ENCODE data around the gene SENP3. TPM values are rescaled to one million over a fixed set of nuclear protein-coding genes. Genes with fewer than 3 reads are reported as not detected.

Gene SENP3
- total RNA-seq, 1 experiment from 2014 or later, result 63.7 TPM

DNA sequence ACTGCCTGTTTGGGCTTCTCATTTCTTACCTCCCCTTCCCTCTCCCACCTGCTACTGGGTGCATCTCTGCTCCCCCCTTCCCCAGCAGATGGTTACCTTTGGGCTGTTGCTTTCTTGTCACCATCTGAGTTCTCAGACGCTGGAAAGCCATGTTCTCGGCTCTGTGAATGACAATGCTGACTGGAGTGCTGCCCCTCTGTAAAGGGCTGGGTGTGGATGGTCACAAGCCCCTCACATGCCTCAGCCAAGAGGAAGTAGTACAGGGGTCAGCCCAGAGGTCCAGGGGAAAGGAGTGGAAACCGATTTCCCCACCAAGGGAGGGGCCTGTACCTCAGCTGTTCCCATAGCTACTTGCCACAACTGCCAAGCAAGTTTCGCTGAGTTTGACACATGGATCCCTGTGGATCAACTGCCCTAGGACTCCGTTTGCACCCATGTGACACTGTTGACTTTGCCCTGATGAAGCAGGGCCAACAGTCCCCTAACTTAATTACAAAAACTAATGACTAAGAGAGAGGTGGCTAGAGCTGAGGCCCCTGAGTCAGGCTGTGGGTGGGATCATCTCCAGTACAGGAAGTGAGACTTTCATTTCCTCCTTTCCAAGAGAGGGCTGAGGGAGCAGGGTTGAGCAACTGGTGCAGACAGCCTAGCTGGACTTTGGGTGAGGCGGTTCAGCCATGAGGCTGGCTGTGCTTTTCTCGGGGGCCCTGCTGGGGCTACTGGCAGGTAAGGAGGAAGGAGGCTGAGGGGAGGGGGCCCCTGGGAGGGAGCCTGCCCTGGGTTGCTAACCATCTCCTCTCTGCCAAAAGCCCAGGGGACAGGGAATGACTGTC, 17.5 kb downstream of the SENP3 start, which contains the start of gene CD68:
TSS of gene CD68 (plus strand) at position 638 of the 833 bp plus-strand sequence. CDS start at position 678, 40 bp downstream.
- no TSS peak for BruUV-seq (replicated peaks)
- TF ChIP-seq POLR2AphosphoS5 (IDR thresholded peaks at IDR 0.05; ENCODE audit: low read depth, low read length) (peak; percentile 98), CTCF (IDR thresholded peaks at IDR 0.05) (no peak), SIN3A (IDR thresholded peaks at IDR 0.05; ENCODE audit: borderline replicate concordance, insufficient read depth, low read depth, low read length) (peak; percentile 94; the same call in 1 of the 2 replicates)
- Histone ChIP-seq H3K4me1 (ENCODE audit: control insufficient read depth, insufficient read depth, low read length) (peaks cover 70% of the 10 kb centered on the region), H3K4me3 (ENCODE audit: low read depth in 2 of 2, low read length in 2 of 2) (peak within 1 kb of the TSS in 1 of 2 experiments; percentile 45; a peak in 3 of 4 replicates), H3K9me3 (ENCODE audit: control insufficient read depth, insufficient read depth, low read depth, low read length) (no peaks in the 10 kb centered on the region), H3K27ac (ENCODE audit: low read length) (peak within 1 kb of the TSS; percentile 85), H3K36me3 (ENCODE audit: control insufficient read depth, insufficient read depth, low read length) (peaks cover 22% of the 10 kb centered on the region), H3K27me3 (ENCODE audit: control insufficient read depth, insufficient read depth, low read length) (no peaks in the 10 kb centered on the region)
- in situ Hi-C loops (cut with HindIII; ENCODE audit: low pct_unique_long_range_greater_than_20kb, low sequenced_read_pairs), result no loop called here
- ATAC-seq (peak; percentile 66), DNase-seq (ENCODE audit: low read depth, low spot score) (peak; percentile 98)
- intact Hi-C loops (cut with micrococcal nuclease; ENCODE audit: unreplicated experiment), result no loop called here
- CTCF ChIA-PET, result interaction anchor here (1.4 kb wide), 1 partner anchor 19 kb away, joined by 3 read pairs; no protein-coding TSS in a partner anchor
- POLR2A ChIA-PET, result interaction anchor here (0.8 to 1.0 kb wide), 2 partner anchors 108 to 109 kb away, joined by 6 read pairs; partner anchors contain the start of genes TP53 and WRAP53

DNA sequence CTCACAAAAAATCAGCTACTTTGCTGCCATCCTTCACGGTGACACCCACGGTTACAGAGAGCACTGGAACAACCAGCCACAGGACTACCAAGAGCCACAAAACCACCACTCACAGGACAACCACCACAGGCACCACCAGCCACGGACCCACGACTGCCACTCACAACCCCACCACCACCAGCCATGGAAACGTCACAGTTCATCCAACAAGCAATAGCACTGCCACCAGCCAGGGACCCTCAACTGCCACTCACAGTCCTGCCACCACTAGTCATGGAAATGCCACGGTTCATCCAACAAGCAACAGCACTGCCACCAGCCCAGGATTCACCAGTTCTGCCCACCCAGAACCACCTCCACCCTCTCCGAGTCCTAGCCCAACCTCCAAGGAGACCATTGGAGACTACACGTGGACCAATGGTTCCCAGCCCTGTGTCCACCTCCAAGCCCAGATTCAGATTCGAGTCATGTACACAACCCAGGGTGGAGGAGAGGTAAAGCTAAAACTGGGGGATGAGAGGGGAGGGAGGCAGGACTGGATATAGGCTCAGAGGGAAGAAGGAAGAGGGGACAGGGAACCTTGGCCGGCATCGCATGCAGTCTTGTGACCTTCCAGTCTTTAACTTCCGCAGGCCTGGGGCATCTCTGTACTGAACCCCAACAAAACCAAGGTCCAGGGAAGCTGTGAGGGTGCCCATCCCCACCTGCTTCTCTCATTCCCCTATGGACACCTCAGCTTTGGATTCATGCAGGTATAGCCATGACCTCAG, 18.3 kb downstream of the SENP3 start:
- Histone ChIP-seq H3K9me3 (ENCODE audit: control insufficient read depth, insufficient read depth, low read depth, low read length) (no peaks in the 10 kb centered on the region), H3K27me3 (ENCODE audit: control insufficient read depth, insufficient read depth, low read length) (no peaks in the 10 kb centered on the region), H3K4me1 (ENCODE audit: control insufficient read depth, insufficient read depth, low read length) (peaks cover 72% of the 10 kb centered on the region), H3K4me3 (ENCODE audit: low read depth in 2 of 2, low read length in 2 of 2) (peak overlapping the region in 1 of 2 experiments; percentile 45; a peak in 3 of 4 replicates), H3K36me3 (ENCODE audit: control insufficient read depth, insufficient read depth, low read length) (peaks cover 15% of the 10 kb centered on the region), H3K27ac (ENCODE audit: low read length) (peak overlapping the region; percentile 85)
- no TSS peak for BruUV-seq (replicated peaks)
- TF ChIP-seq TCF7L2 (IDR thresholded peaks at IDR 0.05; ENCODE audit: low read depth, low read length) (no peak), SIN3A (IDR thresholded peaks at IDR 0.05; ENCODE audit: borderline replicate concordance, insufficient read depth, low read depth, low read length) (no peak), CTCF (IDR thresholded peaks at IDR 0.05) (no peak), POLR2AphosphoS5 (IDR thresholded peaks at IDR 0.05; ENCODE audit: low read depth, low read length) (no peak)
- ChIA-PET CTCF (interaction anchor here (0.6 to 1.4 kb wide), 4 partner anchors 20 to 366 kb away, joined by 3 to 4 read pairs (median 3); partner anchors contain the start of gene TP53), POLR2A (interaction anchor here (0.8 to 1.0 kb wide), 2 partner anchors 107 to 109 kb away, joined by 6 read pairs; partner anchors contain the start of genes TP53 and WRAP53)
- DNase-seq (ENCODE audit: low read depth, low spot score) (no peak), ATAC-seq (no peak; the same call in 1 of the 2 replicates)
- in situ Hi-C loops (cut with HindIII; ENCODE audit: low pct_unique_long_range_greater_than_20kb, low sequenced_read_pairs) (no loop called here), intact Hi-C loops (cut with micrococcal nuclease; ENCODE audit: unreplicated experiment) (no loop called here)

Measured in Panc1 (cell line).